Suprapubic skin (tissue), 3 donors: ENCODE results near the gene PDE1C.

Experiments
- CTCF ChIP-seq, 2 donors: fragments of 200-600 bp in 1 of 2; fragments of 450-650 bp in 1 of 2; sonication (generic) in 1 of 2; IDR thresholded peaks; one replicate each; pipeline ENCODE4 v1.5.1; 2016 to 2019; ENCODE audit warnings: antibody characterized with exemption in 2 of 2, mild to moderate bottlenecking in 1 of 2, moderate library complexity in 1 of 2
- POLR2A ChIP-seq, 2 donors: fragments of 450-650 bp; IDR thresholded peaks; one replicate each; pipeline ENCODE4 v1.6.1; 2017; ENCODE audit warnings: antibody characterized with exemption in 2 of 2, mild to moderate bottlenecking in 2 of 2, moderate library complexity in 2 of 2

DNA sequence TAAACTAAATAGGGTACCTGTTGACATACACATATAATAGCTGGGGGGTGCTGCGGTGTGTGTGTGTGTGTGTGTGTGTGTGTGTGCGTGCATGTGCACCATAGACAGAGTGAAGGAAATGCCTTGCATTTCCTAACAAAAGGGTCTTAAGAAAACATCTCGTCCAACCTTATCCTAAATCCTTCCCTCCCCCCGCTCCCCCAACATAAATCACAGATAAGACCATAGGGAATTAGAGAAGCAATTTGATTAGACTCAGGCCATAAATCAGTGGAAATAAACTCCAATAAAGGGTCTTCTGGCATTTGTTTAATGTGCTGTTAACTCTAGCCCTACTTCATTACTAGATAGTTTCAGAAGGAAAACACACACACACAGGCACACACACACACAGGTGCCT lies 234.7 kb downstream of the PDE1C start:
- no peak for TF ChIP-seq POLR2A (IDR thresholded peaks at IDR 0.05)
- TF ChIP-seq CTCF (IDR thresholded peaks at IDR 0.05): no peak
